OCI-LY7 (cell line): ENCODE measurements around the gene TSPYL2. TPM values are rescaled to one million over a fixed set of nuclear protein-coding genes. Genes with fewer than 3 reads are reported as not detected.

Experiments
- BruUV-seq: library from RNA; stranded (reverse); fragments of 400-500 nt; replicated peaks from 2 replicates; lab custom pipeline; 2021; lab: Mats Ljungman, UMichigan
- CTCF ChIA-PET: fragments of 300-600 bp; sonication (Branson Sonifier 250); formaldehyde crosslinking; loops from one replicate; lab custom pipeline; 2022; ENCODE audit warnings: antibody characterized with exemption; ENCODE audit not compliant: unreplicated experiment; lab: Charles Lee
- POLR2A ChIA-PET: fragments of 300-600 bp; sonication (Branson Sonifier 250); formaldehyde crosslinking; loops from one replicate; lab custom pipeline; 2022; ENCODE audit warnings: antibody characterized with exemption; lab: Charles Lee
- DNase-seq: peaks from one replicate; pipeline ENCODE4 v3.0.0-alpha.2; 2015; ENCODE audit warnings: low spot score
- H2AFZ ChIP-seq: fragments of 200-600 bp; sonication (generic), shearing (Covaris generic); 2 replicates; pipeline ENCODE4 v1.6.1; 2014; ENCODE audit warnings: mild to moderate bottlenecking, antibody characterized with exemption, low read length, moderate library complexity
- H3K27ac ChIP-seq: fragments of 200-600 bp; sonication (generic); 2 replicates; pipeline ENCODE4 v1.5.1; 2014; ENCODE audit warnings: mixed run types, low read depth, mild to moderate bottlenecking, moderate library complexity, low read length, inconsistent platforms; ENCODE audit not compliant: poor library complexity, severe bottlenecking
- H3K36me3 ChIP-seq: fragments of 200-600 bp; sonication (generic); 2 replicates; pipeline ENCODE4 v1.6.1; 2014; ENCODE audit warnings: mild to moderate bottlenecking, antibody characterized with exemption, low read length, moderate library complexity, mixed read lengths; ENCODE audit not compliant: insufficient read depth
- H3K4me1 ChIP-seq: fragments of 200-600 bp; sonication (generic); 2 replicates; pipeline ENCODE4 v1.5.1; 2014; ENCODE audit warnings: mild to moderate bottlenecking, low read length; ENCODE audit not compliant: insufficient read depth, poor library complexity, severe bottlenecking
- H3K4me2 ChIP-seq: fragments of 200-600 bp; sonication (generic); 2 replicates; pipeline ENCODE4 v1.6.1; 2014; ENCODE audit warnings: mild to moderate bottlenecking, low read length
- H3K4me3 ChIP-seq: fragments of 200-600 bp; sonication (generic); 2 replicates; pipeline ENCODE4 v1.5.1; 2014; ENCODE audit warnings: mild to moderate bottlenecking, low read depth, low read length; ENCODE audit not compliant: poor library complexity, severe bottlenecking
- H3K79me2 ChIP-seq: fragments of 200-600 bp; sonication (generic); 2 replicates; pipeline ENCODE4 v1.6.1; 2016; ENCODE audit warnings: low read depth, mild to moderate bottlenecking, low read length, moderate library complexity, mixed read lengths; ENCODE audit not compliant: insufficient read depth
- H3K9me2 ChIP-seq: fragments of 200-600 bp; sonication (generic); 2 replicates; pipeline ENCODE4 v1.6.1; 2016; ENCODE audit warnings: mild to moderate bottlenecking, low read length, mixed read lengths; ENCODE audit not compliant: insufficient read depth
- H3K9me3 ChIP-seq: fragments of 200-600 bp; sonication (generic); 2 replicates; pipeline ENCODE4 v1.6.1; 2014; ENCODE audit warnings: mild to moderate bottlenecking, mixed run types, low read length, mixed read lengths
- H4K20me1 ChIP-seq: fragments of 200-600 bp; sonication (generic); 2 replicates; pipeline ENCODE4 v1.6.1; 2014; ENCODE audit warnings: mild to moderate bottlenecking, antibody characterized with exemption, low read length, moderate library complexity, mixed read lengths; ENCODE audit not compliant: insufficient read depth
- CTCF ChIP-seq: fragments of 200-600 bp; sonication (generic); conservative IDR thresholded peaks from 2 replicates; pipeline ENCODE4 v1.5.1; 2014; ENCODE audit warnings: mild to moderate bottlenecking, antibody characterized with exemption, low read length, moderate library complexity, mixed read lengths
- EZH2phosphoT487 ChIP-seq: fragments of 200-600 bp; sonication (generic); IDR thresholded peaks from 2 replicates; pipeline ENCODE4 v1.6.1; 2018; ENCODE audit warnings: low read depth, borderline replicate concordance, mild to moderate bottlenecking, mixed run types, antibody characterized with exemption, low read length, moderate library complexity, mixed read lengths
- intact Hi-C: fragments of 100-400 bp; cut with micrococcal nuclease; formaldehyde crosslinking; loops from one replicate; pipeline ENCODE4 v1.10.0; 2022; ENCODE audit not compliant: unreplicated experiment
- total RNA-seq, 2 experiments: library from RNA; depleted of rRNA in 1 of 2; stranded (reverse); fragments of >200 nt in 1 of 2; shearing (Covaris generic) in 1 of 2; gene quantifications; 2 replicates each; pipeline ENCODE4 v1.2.3, GENCODE V29; 2014 to 2022

The TSPYL2 gene
- total RNA-seq, 2 experiments from 2014 or later, result 21.7 to 22.0 TPM

GRCh38 chrX:53126377-53126776, 44.2 kb downstream of the TSPYL2 start:
- H3K9me3 ChIP-seq, result peaks cover 8% of the 10 kb centered on the region; the same call in 1 of the 2 replicates
- no peaks in the 10 kb centered on the region for H3K9me2 ChIP-seq
- H3K4me2 ChIP-seq, result no peak overlapping the region
- no peak for TF ChIP-seq EZH2phosphoT487
- TF ChIP-seq CTCF, result no peak
- H2AFZ ChIP-seq, result no peak overlapping the region
- H4K20me1 ChIP-seq, result no peaks in the 10 kb centered on the region
- no peak overlapping the region for H3K4me3 ChIP-seq
- no peaks in the 10 kb centered on the region for H3K79me2 ChIP-seq
- no TSS peak for BruUV-seq
- ChIA-PET CTCF (no interaction called here), POLR2A (no interaction called here)
- no peak for DNase-seq
- no peaks in the 10 kb centered on the region for H3K4me1 ChIP-seq
- intact Hi-C loops, result no loop called here
- peaks cover 11% of the 10 kb centered on the region for H3K36me3 ChIP-seq
- H3K27ac ChIP-seq, result no peak overlapping the region

DNA sequence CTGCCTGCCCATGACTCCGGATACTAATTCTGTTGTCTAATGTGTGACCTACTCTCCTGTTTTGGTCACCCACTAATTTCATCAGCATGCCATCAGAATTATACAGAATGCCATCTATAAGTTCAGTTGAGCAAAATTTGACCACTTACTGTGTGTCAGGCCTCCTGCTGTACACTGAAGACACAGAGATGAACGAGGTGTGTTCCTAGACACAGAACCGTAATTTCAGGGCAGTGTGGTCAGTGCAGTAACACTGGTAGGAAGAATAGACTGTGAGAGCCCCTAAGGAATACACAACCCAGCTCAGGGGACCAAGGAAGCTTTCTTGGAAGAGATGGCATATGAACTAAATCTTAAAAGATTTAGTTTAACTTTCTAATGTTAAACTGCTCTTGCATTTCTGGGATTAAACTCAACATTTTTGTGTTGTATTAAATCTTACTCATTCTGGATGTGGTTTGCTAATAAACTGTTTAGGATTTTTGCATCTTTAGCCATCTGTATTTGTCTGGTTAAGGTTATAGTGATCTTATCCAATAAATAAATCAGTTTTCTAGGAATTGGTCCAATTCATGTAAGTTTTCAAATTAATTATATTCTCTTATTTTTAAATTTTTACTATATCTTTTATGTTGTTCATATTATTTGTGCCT, 46.1 kb downstream of the TSPYL2 start:
- intact Hi-C loops, result no loop called here
- TF ChIP-seq EZH2phosphoT487, result no peak
- TF ChIP-seq CTCF, result no peak

DNA sequence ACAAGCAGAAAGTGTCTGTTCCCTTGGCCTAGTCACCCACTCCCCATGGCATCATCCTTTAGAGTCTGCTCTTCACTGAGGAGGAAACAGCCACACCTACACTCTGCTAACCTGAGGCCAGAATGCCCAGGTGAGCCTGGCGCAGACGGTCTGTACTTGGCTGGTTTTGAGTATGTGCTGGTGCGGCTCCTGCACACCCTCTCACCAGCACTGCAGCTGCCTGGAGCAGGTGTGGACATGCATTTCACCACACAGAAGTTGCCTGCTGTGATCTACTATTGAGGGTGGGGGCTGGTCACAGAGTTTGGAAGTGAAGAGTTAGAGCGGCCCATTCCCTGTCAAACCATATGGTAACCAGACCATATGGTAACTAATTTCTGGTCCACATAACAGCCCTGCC, 51.2 kb downstream of the TSPYL2 start:
- Histone ChIP-seq H3K9me2 (no peaks in the 10 kb centered on the region), H3K36me3 (peaks cover 10% of the 10 kb centered on the region), H2AFZ (no peak overlapping the region), H3K27ac (no peak overlapping the region), H4K20me1 (no peaks in the 10 kb centered on the region), H3K79me2 (no peaks in the 10 kb centered on the region), H3K4me2 (no peak overlapping the region), H3K4me1 (no peaks in the 10 kb centered on the region), H3K4me3 (no peak overlapping the region), H3K9me3 (no peaks in the 10 kb centered on the region)
- no TSS peak for BruUV-seq
- POLR2A ChIA-PET, result no interaction called here
- no peak for TF ChIP-seq EZH2phosphoT487
- no peak for TF ChIP-seq CTCF
- DNase-seq, result no peak
- CTCF ChIA-PET, result no interaction called here
- intact Hi-C loops, result no loop called here

More for the DNA sequence above, 46.1 kb downstream of the TSPYL2 start:
- no peak overlapping the region for H3K4me2 ChIP-seq
- H3K9me3 ChIP-seq, result peaks cover 8% of the 10 kb centered on the region; the same call in 1 of the 2 replicates
- DNase-seq, result no peak
- H3K4me3 ChIP-seq, result no peak overlapping the region
- H3K79me2 ChIP-seq, result no peaks in the 10 kb centered on the region
- H3K36me3 ChIP-seq, result peaks cover 17% of the 10 kb centered on the region
- no peaks in the 10 kb centered on the region for H3K4me1 ChIP-seq
- ChIA-PET CTCF (interaction anchor here (0.5 kb wide), 1 partner anchor 56 kb away, joined by 3 read pairs; no protein-coding TSS in a partner anchor), POLR2A (no interaction called here)
- H3K27ac ChIP-seq, result no peak overlapping the region
- no peaks in the 10 kb centered on the region for H4K20me1 ChIP-seq
- H2AFZ ChIP-seq, result no peak overlapping the region
- no peaks in the 10 kb centered on the region for H3K9me2 ChIP-seq
- no TSS peak for BruUV-seq
